Upper lobe of right lung (tissue), 1 donor: Measurements from ENCODE around the gene CDH13. TPM values are rescaled to one million over a fixed set of nuclear protein-coding genes. Genes with fewer than 3 reads are reported as not detected.

Source experiments
- ATAC-seq: fragments of 200-7000 bp; cut with Tn5 transposase; one replicate; pipeline ENCODE4 v1.9.1; 2020; ENCODE audit warnings: mild to moderate bottlenecking, moderate library complexity
- DNase-seq: peaks from one replicate; pipeline ENCODE4 v3.0.0-alpha.2; 2020
- H3K27ac ChIP-seq: fragments of 200-600 bp; one replicate; pipeline ENCODE4 v1.8.0; 2022
- H3K27me3 ChIP-seq: fragments of 200-600 bp; one replicate; pipeline ENCODE4 v1.8.0; 2022; ENCODE audit warnings: mild to moderate bottlenecking
- H3K36me3 ChIP-seq: fragments of 200-600 bp; one replicate; pipeline ENCODE4 v1.8.0; 2022
- H3K4me1 ChIP-seq: fragments of 200-600 bp; one replicate; pipeline ENCODE4 v1.8.0; 2022
- H3K4me3 ChIP-seq: fragments of 200-600 bp; one replicate; pipeline ENCODE4 v1.8.0; 2022; ENCODE audit warnings: mild to moderate bottlenecking
- H3K9me3 ChIP-seq: fragments of 200-600 bp; one replicate; pipeline ENCODE4 v1.8.0; 2022
- CTCF ChIP-seq: fragments of 200-600 bp; IDR thresholded peaks from one replicate; pipeline ENCODE4 v1.8.0; 2022; ENCODE audit warnings: antibody characterized with exemption
- intact Hi-C: fragments of 100-400 bp; cut with DNase I; formaldehyde crosslinking; loops from one replicate; pipeline ENCODE4 v1.11.0; 2022
- total RNA-seq: library from RNA; stranded (reverse); fragmentation: NEBNext Ultra II Directional; extraction: Animal tissue kit (Norgen Biotek cat#: 25700); gene quantifications from one replicate; pipeline ENCODE4 v1.2.1, GENCODE V29; 2021
- donor health status: DM: no; HTN: yes; CAD: no; lungs with severe emphysema.

Gene CDH13
- total RNA-seq, 1 donor from 2014 or later, result 27.2 TPM

GRCh38 chr16:83310816-83311215, 684.0 kb downstream of the CDH13 start:
- H3K9me3 ChIP-seq, result no peaks in the 10 kb centered on the region
- no peaks in the 10 kb centered on the region for H3K27me3 ChIP-seq
- no peaks in the 10 kb centered on the region for H3K4me1 ChIP-seq
- H3K4me3 ChIP-seq, result no peak overlapping the region
- no peak for TF ChIP-seq CTCF
- ATAC-seq, result no peak
- H3K27ac ChIP-seq, result no peak overlapping the region
- intact Hi-C loops, result no loop called here
- no peak for DNase-seq
- H3K36me3 ChIP-seq, result no peaks in the 10 kb centered on the region

DNA sequence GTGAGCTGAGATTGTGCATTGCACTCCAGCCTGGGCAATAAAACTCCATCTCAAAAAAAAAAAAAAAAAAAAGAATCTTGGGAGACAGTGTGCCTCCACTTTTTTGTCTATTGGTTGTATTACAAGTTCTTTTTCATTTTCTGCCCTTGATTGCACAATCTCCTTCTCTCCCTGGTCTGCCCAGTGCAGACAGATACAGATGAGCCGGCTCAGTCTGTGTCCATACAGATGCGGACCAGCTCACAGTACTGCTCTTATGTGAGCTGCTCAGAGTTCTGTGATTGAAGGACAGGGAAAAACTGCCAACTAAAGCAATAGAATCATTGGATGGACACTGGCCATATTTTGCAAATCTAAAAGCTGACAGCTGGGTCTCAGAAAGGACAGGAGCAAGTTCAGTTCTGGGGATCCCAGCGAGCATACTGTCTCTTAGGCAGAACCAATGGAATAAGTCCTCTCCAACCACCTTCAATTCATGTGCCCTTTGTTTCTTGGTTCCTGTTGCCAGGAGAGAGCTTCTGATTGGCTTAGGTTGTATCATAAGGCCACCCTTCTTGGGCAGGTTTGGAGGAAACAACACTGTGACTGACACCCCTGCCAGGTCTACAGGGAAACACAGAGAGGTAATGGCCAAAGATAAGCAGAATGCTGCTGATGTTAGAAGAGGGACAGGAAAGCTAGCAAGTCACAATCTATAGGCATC, 685.4 kb downstream of the CDH13 start:
- Histone ChIP-seq H3K27ac (no peak overlapping the region), H3K27me3 (no peaks in the 10 kb centered on the region), H3K4me1 (no peaks in the 10 kb centered on the region), H3K4me3 (no peak overlapping the region), H3K36me3 (no peaks in the 10 kb centered on the region), H3K9me3 (no peaks in the 10 kb centered on the region)
- intact Hi-C loops, result no loop called here
- DNase-seq, result no peak
- ATAC-seq, result no peak
- TF ChIP-seq CTCF, result no peak

DNA sequence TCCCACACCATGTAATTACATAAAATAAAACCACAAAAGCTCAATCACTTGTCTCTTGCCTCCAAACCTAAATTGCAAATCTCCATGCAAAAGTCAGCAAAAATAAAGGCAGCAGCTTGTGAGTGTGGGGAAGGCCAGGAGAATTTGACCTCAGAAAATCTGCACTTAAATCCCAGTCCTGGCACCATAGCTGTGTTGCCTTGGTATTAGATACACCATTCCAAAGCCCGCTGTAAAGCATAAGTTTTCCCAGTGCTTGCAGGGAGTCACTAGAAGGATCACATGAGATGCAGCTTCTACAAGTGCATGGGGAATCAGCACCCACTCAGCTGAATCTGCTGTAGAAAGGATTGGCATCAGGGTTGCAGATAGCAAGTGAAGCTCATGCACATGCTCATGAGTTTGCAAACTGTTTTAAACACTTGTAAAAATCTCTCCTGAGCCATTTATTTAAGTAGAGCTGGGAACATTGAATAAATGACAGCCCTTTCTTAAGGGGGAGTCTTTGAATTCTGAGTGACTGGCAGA, 686.0 kb downstream of the CDH13 start:
- no peaks in the 10 kb centered on the region for H3K4me1 ChIP-seq
- TF ChIP-seq CTCF, result no peak
- no peak overlapping the region for H3K4me3 ChIP-seq
- intact Hi-C loops, result no loop called here
- ATAC-seq (no peak), DNase-seq (no peak)
- H3K36me3 ChIP-seq, result no peaks in the 10 kb centered on the region
- H3K9me3 ChIP-seq, result no peaks in the 10 kb centered on the region
- H3K27ac ChIP-seq, result no peak overlapping the region
- H3K27me3 ChIP-seq, result no peaks in the 10 kb centered on the region

- H3K36me3 ChIP-seq, result no peaks in the 10 kb centered on the region
- intact Hi-C loops, result no loop called here
- no peak for TF ChIP-seq CTCF
- no peaks in the 10 kb centered on the region for H3K4me1 ChIP-seq
- H3K9me3 ChIP-seq, result no peaks in the 10 kb centered on the region
- H3K27ac ChIP-seq, result no peak overlapping the region
- no peaks in the 10 kb centered on the region for H3K27me3 ChIP-seq
- DNase-seq, result no peak
- no peak for ATAC-seq
- H3K4me3 ChIP-seq, result no peak overlapping the region
These were observed 688.5 kb downstream of the CDH13 start for GRCh38 chr16:83315271-83315670.

DNA sequence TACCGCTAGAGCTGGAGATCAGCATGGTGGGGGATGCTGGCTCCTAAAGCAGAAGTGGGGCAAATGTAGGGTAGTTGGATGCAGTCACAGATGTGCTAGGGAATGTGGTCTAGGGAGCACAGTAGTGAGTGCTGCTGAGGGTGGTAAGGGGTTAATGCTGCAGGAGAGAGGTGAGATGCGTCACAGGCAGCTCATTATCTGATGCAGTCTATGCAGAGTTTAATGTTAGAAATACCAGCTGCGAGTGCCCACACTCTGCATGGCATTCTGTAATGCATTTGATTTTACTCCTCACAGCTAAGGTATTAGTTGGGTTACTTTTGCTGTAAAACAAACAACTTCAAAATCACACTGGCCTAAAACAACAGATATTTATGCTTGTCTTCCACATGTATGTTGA, 689.7 kb downstream of the CDH13 start:
- no peaks in the 10 kb centered on the region for H3K36me3 ChIP-seq
- no peaks in the 10 kb centered on the region for H3K4me1 ChIP-seq
- TF ChIP-seq CTCF, result no peak
- no peak overlapping the region for H3K27ac ChIP-seq
- no peaks in the 10 kb centered on the region for H3K9me3 ChIP-seq
- no peaks in the 10 kb centered on the region for H3K27me3 ChIP-seq
- no peak overlapping the region for H3K4me3 ChIP-seq
- ATAC-seq (no peak), DNase-seq (no peak)
- intact Hi-C loops, result no loop called here
